ENCODE measurements around the gene MSRB1.
"Not testable (repeated sequence)": the region's sequence is repeated elsewhere in the genome, so short reads cannot be mapped to it uniquely, and the experiment has no call there.

Gene MSRB1

DNA sequence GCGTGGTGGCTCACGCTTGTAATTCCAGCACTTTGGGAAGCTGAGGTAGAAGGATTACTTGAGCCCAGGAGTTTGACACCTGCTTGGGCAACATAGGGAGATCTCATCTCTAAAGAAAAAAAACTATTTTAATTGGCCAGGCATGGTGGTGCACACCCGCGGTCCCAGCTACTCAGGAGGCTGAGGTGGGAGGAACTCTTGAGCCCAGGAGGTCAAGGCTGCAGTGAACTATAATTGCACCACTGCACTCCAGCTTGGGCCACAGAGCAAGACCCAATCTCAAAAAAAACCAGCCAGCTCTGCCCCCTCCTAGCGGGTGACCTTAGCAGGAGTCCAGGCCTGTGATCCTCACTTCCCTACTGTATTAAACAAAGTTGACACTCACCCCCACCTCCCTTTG lies 18.9 kb downstream of the MSRB1 start:
- TF ChIP-seq, protein P1, sequence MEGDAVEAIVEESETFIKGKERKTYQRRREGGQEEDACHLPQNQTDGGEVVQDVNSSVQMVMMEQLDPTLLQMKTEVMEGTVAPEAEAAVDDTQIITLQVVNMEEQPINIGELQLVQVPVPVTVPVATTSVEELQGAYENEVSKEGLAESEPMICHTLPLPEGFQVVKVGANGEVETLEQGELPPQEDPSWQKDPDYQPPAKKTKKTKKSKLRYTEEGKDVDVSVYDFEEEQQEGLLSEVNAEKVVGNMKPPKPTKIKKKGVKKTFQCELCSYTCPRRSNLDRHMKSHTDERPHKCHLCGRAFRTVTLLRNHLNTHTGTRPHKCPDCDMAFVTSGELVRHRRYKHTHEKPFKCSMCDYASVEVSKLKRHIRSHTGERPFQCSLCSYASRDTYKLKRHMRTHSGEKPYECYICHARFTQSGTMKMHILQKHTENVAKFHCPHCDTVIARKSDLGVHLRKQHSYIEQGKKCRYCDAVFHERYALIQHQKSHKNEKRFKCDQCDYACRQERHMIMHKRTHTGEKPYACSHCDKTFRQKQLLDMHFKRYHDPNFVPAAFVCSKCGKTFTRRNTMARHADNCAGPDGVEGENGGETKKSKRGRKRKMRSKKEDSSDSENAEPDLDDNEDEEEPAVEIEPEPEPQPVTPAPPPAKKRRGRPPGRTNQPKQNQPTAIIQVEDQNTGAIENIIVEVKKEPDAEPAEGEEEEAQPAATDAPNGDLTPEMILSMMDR (IDR thresholded peaks at IDR 0.05; ENCODE audit: low read depth, low read length, missing control alignments): no peak
- DNase-seq (ENCODE audit: extremely low read depth, low read depth): no peak
- H3K4me3 ChIP-seq (replicated peaks; ENCODE audit: low read depth, low read length): no peak overlapping the region

DNA sequence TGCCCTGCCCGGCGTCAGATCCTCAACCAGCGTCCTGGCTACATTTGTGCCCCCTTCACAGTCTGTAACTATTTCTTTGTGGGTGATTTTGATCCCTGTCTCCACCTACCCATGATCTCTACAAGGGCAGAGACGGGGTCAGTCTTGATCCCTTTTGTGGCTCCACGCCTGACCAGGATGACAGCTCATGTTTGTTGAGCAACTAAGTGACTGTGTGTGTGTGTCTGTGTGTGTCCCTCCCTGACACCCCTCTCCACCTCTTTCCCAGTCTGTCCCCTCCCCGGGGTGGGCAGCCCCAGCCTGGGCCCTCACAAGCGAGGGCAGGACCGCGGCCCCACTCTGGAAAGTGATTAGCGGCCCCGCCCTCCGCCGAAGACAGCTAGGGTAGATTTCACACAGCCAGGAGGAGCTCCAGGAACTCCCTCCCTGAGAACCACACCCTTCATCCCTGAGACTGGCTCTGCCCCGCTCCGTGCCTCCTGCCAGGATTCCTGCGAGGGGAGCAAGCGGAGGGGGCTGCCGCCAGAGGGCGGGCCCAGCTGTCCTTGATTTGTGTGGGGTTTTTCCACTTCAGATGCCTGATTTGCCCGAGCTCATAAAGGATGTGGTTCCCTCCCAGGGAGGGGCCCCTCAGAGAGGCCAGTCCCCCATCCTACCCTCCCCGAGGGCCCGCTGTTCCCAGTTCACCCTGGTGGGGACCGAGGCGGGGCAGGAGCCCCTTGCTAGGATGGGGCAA lies 19.5 kb downstream of the MSRB1 start:
- no peak overlapping the region for H3K4me3 ChIP-seq (replicated peaks; ENCODE audit: low read depth, low read length)
- TF ChIP-seq, protein P1 (IDR thresholded peaks at IDR 0.05; ENCODE audit: low read depth, low read length, missing control alignments): peak; percentile 66
- DNase-seq (ENCODE audit: extremely low read depth, low read depth): peak; percentile 66

DNA sequence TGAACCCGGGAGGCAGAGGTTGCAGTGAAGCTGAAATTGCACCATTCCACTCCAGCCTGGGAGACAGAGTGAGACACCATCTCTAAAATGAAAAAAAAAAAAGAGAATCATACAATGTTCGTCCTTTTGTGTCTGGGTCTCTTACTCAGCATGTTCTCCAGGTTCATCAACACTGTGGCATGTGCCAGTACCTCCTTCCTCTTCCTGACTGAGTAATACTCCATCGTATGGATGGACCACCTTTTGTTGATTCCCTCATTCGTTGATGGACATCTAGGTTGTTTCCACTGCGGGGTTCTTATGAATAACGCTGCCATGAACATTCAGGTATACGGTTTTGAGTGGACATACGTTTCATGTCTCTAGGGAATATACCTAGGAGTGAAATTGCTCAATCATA lies 20.6 kb downstream of the MSRB1 start:
- TF ChIP-seq, protein P1 (IDR thresholded peaks at IDR 0.05; ENCODE audit: low read depth, low read length, missing control alignments): no peak
- H3K4me3 ChIP-seq (replicated peaks; ENCODE audit: low read depth, low read length): no peak overlapping the region
- no peak for DNase-seq (ENCODE audit: extremely low read depth, low read depth)

DNA sequence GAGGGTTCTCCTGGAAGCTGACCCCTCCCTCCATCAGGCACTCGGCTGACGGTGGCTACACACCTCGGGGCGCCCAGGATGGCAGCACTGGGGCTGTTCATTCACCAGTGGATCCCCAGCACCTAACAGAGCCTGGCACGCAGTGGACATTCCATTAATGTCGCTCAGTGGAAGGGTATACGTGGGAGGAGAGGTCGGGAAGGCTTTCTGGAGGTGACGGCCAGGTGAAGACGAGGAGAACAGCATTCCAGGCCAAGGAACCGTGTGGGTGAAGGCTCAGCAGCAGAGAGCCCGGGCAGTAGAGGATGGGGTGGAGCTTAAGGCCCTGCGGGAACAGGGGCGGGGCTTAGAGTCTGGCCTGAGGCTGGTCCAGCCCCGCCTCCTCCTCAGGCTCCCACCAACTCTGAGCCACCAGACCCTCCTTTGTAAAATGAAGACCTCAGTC lies 22.2 kb downstream of the MSRB1 start:
- DNase-seq (ENCODE audit: extremely low read depth, low read depth): no peak
- H3K4me3 ChIP-seq (replicated peaks; ENCODE audit: low read depth, low read length): no peak overlapping the region
- TF ChIP-seq, protein P1 (IDR thresholded peaks at IDR 0.05; ENCODE audit: low read depth, low read length, missing control alignments): no peak

DNA sequence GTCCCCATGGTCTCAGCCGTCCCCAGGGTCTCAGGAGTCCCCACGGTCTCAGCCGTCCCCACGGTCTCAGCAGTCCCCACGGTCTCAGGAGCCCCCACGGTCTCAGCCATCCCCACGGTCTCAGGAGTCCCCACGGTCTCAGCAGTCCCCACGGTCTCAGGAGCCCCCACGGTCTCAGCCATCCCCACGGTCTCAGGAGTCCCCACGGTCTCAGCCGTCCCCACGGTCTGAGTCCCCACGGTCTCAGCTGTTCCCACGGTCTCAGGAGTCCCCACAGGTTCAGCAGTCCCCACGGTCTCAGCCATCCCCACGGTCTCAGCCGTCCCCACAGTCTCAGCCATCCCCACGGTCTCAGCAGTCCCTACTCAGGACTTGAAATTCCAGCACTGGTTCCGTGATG lies 22.9 kb downstream of the MSRB1 start:
- not testable (repeated sequence) for DNase-seq (ENCODE audit: extremely low read depth, low read depth); H3K4me3 ChIP-seq (replicated peaks; ENCODE audit: low read depth, low read length)

DNA sequence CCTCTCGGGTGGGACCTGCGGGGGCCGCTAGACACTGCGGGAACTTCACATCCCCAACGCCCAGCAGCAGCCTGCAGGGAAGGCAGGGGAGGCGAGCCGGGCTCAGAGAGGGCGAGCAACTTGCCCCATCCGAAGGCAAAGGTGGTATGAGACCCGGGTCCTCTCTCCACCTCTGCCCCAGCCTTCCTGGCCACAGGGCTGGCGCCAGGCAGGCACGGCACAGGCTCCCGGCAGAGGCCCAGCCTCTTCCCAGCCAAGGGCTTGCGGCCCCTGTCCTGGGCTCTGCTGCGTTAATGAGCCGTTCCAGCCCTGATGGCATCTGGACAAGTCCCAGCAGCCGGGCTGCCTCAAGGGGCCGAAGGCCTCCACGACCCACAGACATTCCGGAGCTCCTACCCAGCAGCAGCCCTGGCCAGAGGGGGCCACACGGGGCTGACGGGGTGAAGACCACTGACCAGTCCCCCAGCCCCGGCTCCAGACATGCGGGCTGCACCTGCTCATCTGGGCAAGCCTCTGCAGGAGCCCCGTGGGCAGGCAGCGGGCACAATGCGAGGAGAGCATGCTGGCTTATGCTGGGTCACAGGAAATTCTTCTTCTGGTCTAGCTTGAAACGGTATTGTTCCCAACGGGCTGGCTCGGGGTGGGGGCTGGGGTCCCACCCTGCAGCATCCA lies 23.5 kb downstream of the MSRB1 start:
- no peak overlapping the region for H3K4me3 ChIP-seq (replicated peaks; ENCODE audit: low read depth, low read length)
- TF ChIP-seq, protein P1 (IDR thresholded peaks at IDR 0.05; ENCODE audit: low read depth, low read length, missing control alignments): no peak
- DNase-seq (ENCODE audit: extremely low read depth, low read depth): no peak
